NCI-H345 treated with DMSO at 0.1 percent for 48 hours (cell line): ENCODE measurements around the gene ITSN1.
"Not testable (repeated sequence)": the region's sequence is repeated elsewhere in the genome, so short reads cannot be mapped to it uniquely, and the experiment has no call there.

Source experiments
- DNase-seq: peaks from one replicate; lab custom pipeline; 2025; ENCODE audit not compliant: unreplicated experiment; lab: John Stamatoyannopoulos, UW

ITSN1 gene

GRCh38 chr21:33915368-33916199 is 273.3 kb downstream of the ITSN1 start, which contains the start of gene ATP5PO:
Gene ATP5PO, minus strand, starts transcription at chr21:33915804. Its CDS starts 41 bp downstream, at chr21:33915763.
- DNase-seq, result peak; percentile 99

GRCh38 chr21:33916200-33916567 is 273.9 kb downstream of the ITSN1 start:
- DNase-seq, result no peak

GRCh38 chr21:33917421-33917820 is 275.1 kb downstream of the ITSN1 start:
- no peak for DNase-seq

GRCh38 chr21:33924079-33924765 is 281.9 kb downstream of the ITSN1 start:
- peak; percentile 83 for DNase-seq

- no peak for DNase-seq
Measured at GRCh38 chr21:33924766-33925100, 282.4 kb downstream of the ITSN1 start.

GRCh38 chr21:33926248-33926647 is 283.9 kb downstream of the ITSN1 start:
- DNase-seq, result not testable (repeated sequence)

- peak; percentile 53 for DNase-seq
Measured at GRCh38 chr21:33931052-33931798, 288.9 kb downstream of the ITSN1 start.

GRCh38 chr21:33931799-33932390 is 289.6 kb downstream of the ITSN1 start:
- DNase-seq, result no peak

GRCh38 chr21:33932731-33933130 is 290.4 kb downstream of the ITSN1 start:
- DNase-seq, result no peak

GRCh38 chr21:33936301-33937038 is 294.2 kb downstream of the ITSN1 start:
- no peak for DNase-seq

GRCh38 chr21:33937146-33937545 is 294.8 kb downstream of the ITSN1 start:
- no peak for DNase-seq

- no peak for DNase-seq
Measured at GRCh38 chr21:33937931-33938339, 295.6 kb downstream of the ITSN1 start.

- DNase-seq, result no peak
Measured at GRCh38 chr21:33938381-33938780, 296.1 kb downstream of the ITSN1 start.

GRCh38 chr21:33939226-33939625 is 296.9 kb downstream of the ITSN1 start:
- DNase-seq, result no peak

GRCh38 chr21:33940164-33940880 is 298.0 kb downstream of the ITSN1 start:
- DNase-seq, result no peak

- no peak for DNase-seq
Measured at GRCh38 chr21:33940881-33941245, 298.6 kb downstream of the ITSN1 start.

- DNase-seq, result peak; percentile 69
Measured at GRCh38 chr21:33942426-33942825, 300.1 kb downstream of the ITSN1 start.

GRCh38 chr21:33943293-33943692 is 301.0 kb downstream of the ITSN1 start:
- DNase-seq, result peak; percentile 99

- no peak for DNase-seq
Measured at GRCh38 chr21:33944185-33944763, 302.0 kb downstream of the ITSN1 start.
